Panc1 (cell line): ENCODE measurements around the gene FGF11.

Source experiments
- CTCF ChIP-seq: fragments of 450-650 bp; IDR thresholded peaks from 2 replicates; pipeline ENCODE4 v1.5.1; 2017; ENCODE audit warnings: mild to moderate bottlenecking
- REST ChIP-seq, 2 experiments: IDR thresholded peaks; 2 replicates each; pipeline ENCODE4 v1.6.1; 2011 to 2012; ENCODE audit warnings: low read depth in 2 of 2, control low read depth in 1 of 2, low read length in 1 of 2, mild to moderate bottlenecking in 1 of 2, moderate library complexity in 1 of 2; ENCODE audit not compliant: insufficient read depth in 1 of 2

- TF ChIP-seq REST (IDR thresholded peaks at IDR 0.05; ENCODE audit: insufficient read depth in 1 of 2, low read depth in 2 of 2, low read length in 1 of 2) (no peak), CTCF (no peak)
These were observed 27.9 kb upstream of the FGF11 start for GRCh38 chr17:7411427-7411750.
